Pancreas (tissue), 10 donors: ENCODE results near the gene DLX4. TPM values are rescaled to one million over a fixed set of nuclear protein-coding genes. Genes with fewer than 3 reads are reported as not detected.

Source experiments
- ATAC-seq, 4 donors: fragments of 200-7000 bp; cut with Tn5 transposase; one replicate each; pipeline versions ENCODE4 v1.8.0 to v1.9.1; 2020; ENCODE audit warnings: mild to moderate bottlenecking in 4 of 4, moderate library complexity in 4 of 4
- DNase-seq, 6 donors: peaks; one replicate each; pipeline ENCODE4 v3.0.0-alpha.2; 2020
- FAIRE-seq: peaks from 2 replicates; lab custom pipeline; 2012; peaks lifted over from hg19 to GRCh38; lab: Jason Lieb, UNC
- H3K27ac ChIP-seq, 4 donors: fragments of 200-600 bp; sonication (generic); 1 replicate in 3 of 4; 2 replicates in 1 of 4; pipeline versions ENCODE4 v1.5.0 to v1.8.0; 2020
- H3K27me3 ChIP-seq, 4 donors: fragments of 200-600 bp; one replicate each; pipeline ENCODE4 v1.8.0; 2021
- H3K36me3 ChIP-seq, 3 donors: fragments of 200-600 bp; sonication (generic) in 1 of 3; one replicate each; pipeline versions ENCODE4 v1.5.0 to v1.8.0; 2020 to 2021
- H3K4me1 ChIP-seq, 3 donors: fragments of 200-600 bp; one replicate each; pipeline ENCODE4 v1.8.0; 2021
- H3K4me3 ChIP-seq, 4 donors: fragments of 200-600 bp; sonication (generic) in 2 of 4; one replicate each; pipeline versions ENCODE4 v1.5.0 to v1.8.0; 2020 to 2021
- H3K9me3 ChIP-seq, 4 donors: fragments of 200-600 bp; one replicate each; pipeline ENCODE4 v1.8.0; 2021
- CTCF ChIP-seq, 4 donors: fragments of 200-600 bp; sonication (generic) in 3 of 4; IDR thresholded peaks; one replicate each; pipeline versions ENCODE4 v1.5.0 to v1.8.0; 2021; ENCODE audit warnings: antibody characterized with exemption in 4 of 4
- WGBS, 2 donors: extraction: QIAGEN DNeasy Blood & Tissue Kit; methylation state at CpG; one replicate each; pipeline ENCODE4 v1.1.7; 2013; 5-methylcytosine and 5-hydroxymethylcytosine counted together
- intact Hi-C, 3 donors: fragments of 100-400 bp; cut with DNase I; formaldehyde crosslinking; loops; one replicate each; pipeline versions ENCODE4 v1.11.1 to v1.14.2; 2022
- polyA plus RNA-seq, 2 donors: library from polyadenylated mRNA; stranded (reverse); fragments of 200-250 nt; gene quantifications; one replicate each; pipeline ENCODE4 v1.2.3, GENCODE V29; 2013
- total RNA-seq, 6 donors: library from RNA; stranded (reverse); fragmentation: NEBNext Ultra II Directional in 4 of 6; extraction: Animal tissue kit (Norgen Biotek cat#: 25700) in 4 of 6; gene quantifications; one replicate each; pipeline versions ENCODE4 v1.2.1 to v1.2.4, GENCODE V29; 2021 to 2023
- donor health status: healthy with polysubstance abuse.
- donor health status: DM: no; HTN: no; CAD: no; lungs with moderate emphysema.
- donor health status: DM: no; HTN: no; CAD: no.
- donor health status: control.
- donor health status: control.
- donor health status: Bipolar disorder and iron deficiency.
- donor health status: DM: yes; HTN: yes; CAD: no.
- donor health status: DM: no; HTN: no; CAD: no.
- donor health status: DM: no; HTN: no; CAD: no.
- donor health status: DM: yes; HTN: yes; CAD: no.

Gene DLX4
- total and polyA plus RNA-seq, 8 donors = 0.16 to 0.30 (median 0.23) TPM; not detected in 3

GRCh38 chr17:49944273-49944870 lies 24.6 kb upstream of the DLX4 start:
- no peak overlapping the region for H3K27ac ChIP-seq
- no peak overlapping the region for H3K4me3 ChIP-seq
- no peaks in the 10 kb centered on the region for H3K9me3 ChIP-seq
- no peaks in the 10 kb centered on the region for H3K36me3 ChIP-seq
- no peaks in the 10 kb centered on the region for H3K4me1 ChIP-seq
- DNase-seq (no peak), ATAC-seq (no peak), FAIRE-seq (no peak)
- intact Hi-C loops = no loop called here
- no peak for TF ChIP-seq CTCF (IDR thresholded peaks at IDR 0.05)
- 34 to 35% methylated on average over 26 of the region's 26 CpGs for WGBS, 2 donors
- no peaks in the 10 kb centered on the region for H3K27me3 ChIP-seq

- Histone ChIP-seq H3K27me3 (no peaks in the 10 kb centered on the region), H3K36me3 (no peaks in the 10 kb centered on the region), H3K4me1 (no peaks in the 10 kb centered on the region), H3K4me3 (no peak overlapping the region), H3K9me3 (no peaks in the 10 kb centered on the region), H3K27ac (no peak overlapping the region)
- 61 to 74% methylated on average over 7 to 8 of the region's 8 CpGs for WGBS, 2 donors
- ATAC-seq (no peak), DNase-seq (no peak), FAIRE-seq (no peak)
- no peak for TF ChIP-seq CTCF (IDR thresholded peaks at IDR 0.05)
- intact Hi-C loops = no loop called here
Measured at GRCh38 chr17:49946208-49946607, 22.8 kb upstream of the DLX4 start.

- ATAC-seq = no peak
- 72 to 78% methylated on average over 11 of the region's 11 CpGs for WGBS, 2 donors
- DNase-seq = no peak
- intact Hi-C loops = no loop called here
- no peaks in the 10 kb centered on the region for H3K27me3 ChIP-seq
- no peaks in the 10 kb centered on the region for H3K36me3 ChIP-seq
- no peak overlapping the region for H3K4me3 ChIP-seq
- FAIRE-seq = no peak
- no peak for TF ChIP-seq CTCF (IDR thresholded peaks at IDR 0.05)
- no peaks in the 10 kb centered on the region for H3K4me1 ChIP-seq
- H3K27ac ChIP-seq = no peak overlapping the region
- no peaks in the 10 kb centered on the region for H3K9me3 ChIP-seq
Measured at GRCh38 chr17:49946964-49947584, 21.9 kb upstream of the DLX4 start.

GRCh38 chr17:49949634-49950033 lies 19.4 kb upstream of the DLX4 start:
- intact Hi-C loops = loop anchor here in 1 of 3 donors (5.0 kb wide), 1 partner anchor 48 kb away; the partner anchor contains the start of gene DLX3
- no peak for FAIRE-seq
- ATAC-seq = no peak
- no peak overlapping the region for H3K27ac ChIP-seq
- H3K36me3 ChIP-seq = no peaks in the 10 kb centered on the region
- H3K4me1 ChIP-seq = no peaks in the 10 kb centered on the region
- H3K9me3 ChIP-seq = no peaks in the 10 kb centered on the region
- H3K27me3 ChIP-seq = no peaks in the 10 kb centered on the region
- DNase-seq = no peak
- H3K4me3 ChIP-seq = no peak overlapping the region
- no peak for TF ChIP-seq CTCF (IDR thresholded peaks at IDR 0.05)
- 60 to 75% methylated on average over 2 of the region's 2 CpGs for WGBS, 2 donors
